Measurements from ENCODE around the gene TSC22D1. TPM values are rescaled to one million over a fixed set of nuclear protein-coding genes. Genes with fewer than 3 reads are reported as not detected.

The TSC22D1 gene
- total RNA-seq, 1 donor from 2014 or later, result 259 TPM

GRCh38 chr13:44452418-44452817 is 123.7 kb downstream of the TSC22D1 start:
- DNase-seq (ENCODE audit: low read depth), result no peak

- no peak for DNase-seq (ENCODE audit: low read depth)
Observed at GRCh38 chr13:44451651-44452050, 124.5 kb downstream of the TSC22D1 start.

GRCh38 chr13:44451126-44451525 is 125.0 kb downstream of the TSC22D1 start:
- DNase-seq (ENCODE audit: low read depth), result no peak

GRCh38 chr13:44449999-44450821 is 125.9 kb downstream of the TSC22D1 start:
- peak; percentile 80 for DNase-seq (ENCODE audit: low read depth)

GRCh38 chr13:44448875-44449274 is 127.3 kb downstream of the TSC22D1 start:
- DNase-seq (ENCODE audit: low read depth), result no peak

GRCh38 chr13:44448373-44448772 is 127.8 kb downstream of the TSC22D1 start:
- peak; percentile 35 for DNase-seq (ENCODE audit: low read depth)

GRCh38 chr13:44447783-44448321 is 128.3 kb downstream of the TSC22D1 start:
- no peak for DNase-seq (ENCODE audit: low read depth)

- no peak for DNase-seq (ENCODE audit: low read depth)
Observed at GRCh38 chr13:44440046-44440608, 136.0 kb downstream of the TSC22D1 start.

GRCh38 chr13:44439452-44440024 is 136.6 kb downstream of the TSC22D1 start:
- peak; percentile 9 for DNase-seq (ENCODE audit: low read depth)

- no peak for DNase-seq (ENCODE audit: low read depth)
Observed at GRCh38 chr13:44438234-44438579, 137.9 kb downstream of the TSC22D1 start.

GRCh38 chr13:44437356-44438233 is 138.5 kb downstream of the TSC22D1 start:
- peak; percentile 74 for DNase-seq (ENCODE audit: low read depth)

GRCh38 chr13:44436589-44437337 is 139.4 kb downstream of the TSC22D1 start:
- DNase-seq (ENCODE audit: low read depth), result peak; percentile 86

GRCh38 chr13:44435919-44436510 is 140.1 kb downstream of the TSC22D1 start:
- no peak for DNase-seq (ENCODE audit: low read depth)

GRCh38 chr13:44435142-44435918 is 140.8 kb downstream of the TSC22D1 start:
- peak; percentile 98 for DNase-seq (ENCODE audit: low read depth)

- no peak for DNase-seq (ENCODE audit: low read depth)
Observed at GRCh38 chr13:44434766-44435141, 141.4 kb downstream of the TSC22D1 start.

GRCh38 chr13:44433863-44434765 is 142.0 kb downstream of the TSC22D1 start:
- DNase-seq (ENCODE audit: low read depth), result no peak

- DNase-seq (ENCODE audit: low read depth), result peak; percentile 47
Observed at GRCh38 chr13:44432650-44433049, 143.5 kb downstream of the TSC22D1 start.

- peak; percentile 7 for DNase-seq (ENCODE audit: low read depth)
Observed at GRCh38 chr13:44431150-44431549, 145.0 kb downstream of the TSC22D1 start.

GRCh38 chr13:44429311-44429710 is 146.8 kb downstream of the TSC22D1 start:
- no peak for DNase-seq (ENCODE audit: low read depth)

Data from renal cortical epithelial cell (primary cell).